HG03066 (cell line): ENCODE measurements around the gene PLA2R1.
"Not testable (repeated sequence)": the region's sequence is repeated elsewhere in the genome, so short reads cannot be mapped to it uniquely, and the experiment has no call there.

Experiments used
- ATAC-seq: cut with Tn5 transposase; IDR thresholded peaks from one replicate; pipeline ENCODE4 v1.9.1; 2021; ENCODE audit warnings: low read depth; ENCODE audit not compliant: unreplicated experiment

PLA2R1 gene

DNA sequence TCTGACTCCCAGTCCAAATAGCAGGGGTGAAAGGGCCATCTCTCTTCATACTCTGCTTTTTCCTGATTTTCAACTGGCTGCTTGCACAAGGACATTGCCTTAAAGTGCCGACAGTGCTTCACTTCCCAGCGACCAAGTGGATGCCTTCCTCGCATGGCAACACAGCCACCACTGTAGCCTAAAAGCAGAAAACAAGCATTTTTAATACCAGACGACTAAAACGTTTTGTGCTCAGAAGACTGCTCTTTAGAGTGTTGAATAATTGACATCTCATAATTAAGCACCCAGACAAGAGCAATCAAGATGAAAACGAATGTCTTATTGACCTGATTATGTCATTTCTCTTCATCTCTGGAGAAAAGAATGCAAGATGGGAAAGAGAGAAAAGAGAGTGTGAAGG lies 75.2 kb downstream of the PLA2R1 start:
- no peak for ATAC-seq

DNA sequence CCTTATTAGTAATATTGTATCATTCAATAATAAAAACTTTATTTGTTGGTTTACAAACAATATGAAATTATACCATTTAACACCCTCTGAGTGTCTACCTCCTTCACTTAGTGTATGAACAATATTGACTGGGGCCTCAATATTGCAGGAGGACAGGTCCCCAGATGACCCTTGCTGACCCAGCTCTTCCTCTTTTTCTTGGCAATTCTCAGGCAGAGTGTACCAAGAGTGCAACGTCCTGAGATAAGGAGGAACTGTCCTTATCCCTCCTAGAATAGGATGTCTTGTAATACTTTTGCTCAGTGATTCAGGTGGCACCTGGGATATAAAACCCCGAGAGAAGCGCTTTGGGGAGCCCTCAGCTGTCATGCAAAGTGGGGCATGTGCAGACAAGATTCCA lies 76.8 kb downstream of the PLA2R1 start:
- ATAC-seq, result no peak

DNA sequence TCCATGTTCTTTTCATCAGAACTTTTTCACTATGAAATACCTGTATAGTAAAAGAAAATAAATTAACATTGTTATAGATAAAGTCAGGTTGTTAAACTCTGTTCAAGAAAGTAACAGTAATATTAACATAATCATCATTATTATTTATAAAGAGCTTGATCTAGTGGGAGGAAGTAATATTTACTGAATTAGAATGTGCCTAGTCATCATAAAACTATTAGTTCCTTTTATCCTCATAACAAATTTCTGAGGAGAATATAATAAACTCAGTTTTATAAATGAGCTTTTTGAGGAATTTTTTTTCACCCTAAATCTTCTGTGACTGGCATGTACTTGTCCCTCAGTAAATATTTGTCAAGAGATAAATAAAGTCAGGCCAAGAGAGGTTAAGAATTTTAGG lies 78.4 kb downstream of the PLA2R1 start:
- no peak for ATAC-seq

DNA sequence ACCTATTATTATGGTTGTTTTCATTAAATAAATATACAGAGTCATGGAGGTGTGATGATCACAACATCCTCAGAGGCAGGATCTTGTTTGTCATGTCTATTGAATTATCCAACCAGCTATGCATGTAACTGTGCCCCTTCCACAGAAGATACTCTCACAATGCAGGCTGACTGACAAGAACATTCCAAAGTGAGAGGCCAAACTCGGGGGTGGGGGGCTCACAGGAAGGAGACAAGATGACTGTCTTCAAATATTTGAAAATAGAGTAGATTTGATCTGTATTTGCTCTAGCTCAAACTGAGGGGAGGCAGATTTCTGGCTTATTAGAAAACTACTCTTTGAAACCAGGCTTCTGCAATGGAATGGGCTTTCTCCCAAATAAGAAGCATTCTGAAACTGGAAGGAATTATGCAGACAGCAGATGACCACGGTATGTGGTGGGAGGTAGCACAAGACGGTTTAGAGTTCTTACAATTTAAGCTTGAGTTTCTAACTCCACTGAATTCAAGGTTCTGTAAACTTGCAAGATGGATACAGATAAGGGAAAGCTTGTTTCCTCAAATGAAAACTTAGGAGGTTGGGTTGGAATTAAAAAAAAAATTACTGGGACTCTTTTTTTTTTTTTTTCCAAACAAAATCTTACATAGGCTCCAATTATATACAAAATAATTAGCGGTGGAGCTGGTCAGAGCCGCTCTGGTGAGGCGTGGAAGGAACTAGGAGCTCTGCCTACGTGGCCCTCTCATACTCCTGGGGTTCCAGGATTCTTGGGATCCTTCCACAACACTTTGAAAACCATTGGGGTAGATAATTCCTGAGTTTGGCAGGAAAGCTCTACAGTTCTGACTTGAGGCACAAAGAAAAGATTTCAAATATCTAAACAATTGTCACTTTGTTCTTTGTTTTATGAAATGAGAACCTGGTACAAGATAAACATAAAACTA lies 79.3 kb downstream of the PLA2R1 start:
- no peak for ATAC-seq

DNA sequence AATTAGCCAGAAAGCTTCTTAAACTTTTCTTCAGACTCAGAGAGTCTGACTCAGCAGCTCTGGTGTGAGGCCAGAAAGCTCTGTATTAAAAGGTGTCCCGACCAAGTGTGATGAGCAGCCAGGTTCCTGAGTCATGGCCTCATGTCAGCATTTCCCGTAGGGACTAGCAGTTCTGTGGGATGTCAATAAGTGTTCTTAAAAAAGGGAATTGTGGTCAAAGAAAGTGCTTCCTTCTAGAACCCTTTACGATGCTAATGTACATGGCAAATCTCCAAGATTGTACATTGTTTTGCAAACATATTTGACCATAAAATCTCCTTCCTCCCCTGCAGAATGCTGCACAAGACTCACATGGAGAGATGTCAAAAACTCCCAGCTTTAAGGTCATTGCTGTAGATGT lies 80.1 kb downstream of the PLA2R1 start:
- no peak for ATAC-seq

DNA sequence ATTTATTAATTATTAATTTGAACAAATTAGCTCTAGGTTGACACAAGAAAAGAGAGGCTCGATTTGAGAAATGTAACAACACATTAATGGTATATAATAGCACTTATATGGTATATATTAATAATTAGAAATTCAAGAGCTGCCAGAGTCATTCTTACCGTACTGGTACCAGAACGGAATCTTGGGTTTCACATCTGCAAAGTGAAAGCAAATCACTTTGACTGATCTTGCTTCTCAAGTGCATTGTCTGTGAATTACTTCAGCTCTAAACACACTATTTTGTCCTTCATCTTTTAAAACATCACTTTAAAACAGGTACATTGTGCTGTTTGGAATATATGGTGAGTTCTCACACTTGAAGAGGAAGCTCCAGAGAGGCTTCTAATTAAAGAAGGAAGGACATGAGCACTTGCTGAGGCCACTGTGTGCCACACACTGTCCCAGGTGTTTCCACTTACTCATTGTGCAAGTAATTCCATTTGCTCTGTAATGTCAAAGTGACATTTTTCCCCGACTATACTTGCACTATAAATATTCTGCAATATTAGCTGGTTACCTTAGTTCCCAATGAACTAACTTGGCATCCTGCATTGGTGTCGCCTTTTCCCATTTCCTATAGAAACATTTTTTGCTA lies 85.8 kb downstream of the PLA2R1 start:
- no peak for ATAC-seq

DNA sequence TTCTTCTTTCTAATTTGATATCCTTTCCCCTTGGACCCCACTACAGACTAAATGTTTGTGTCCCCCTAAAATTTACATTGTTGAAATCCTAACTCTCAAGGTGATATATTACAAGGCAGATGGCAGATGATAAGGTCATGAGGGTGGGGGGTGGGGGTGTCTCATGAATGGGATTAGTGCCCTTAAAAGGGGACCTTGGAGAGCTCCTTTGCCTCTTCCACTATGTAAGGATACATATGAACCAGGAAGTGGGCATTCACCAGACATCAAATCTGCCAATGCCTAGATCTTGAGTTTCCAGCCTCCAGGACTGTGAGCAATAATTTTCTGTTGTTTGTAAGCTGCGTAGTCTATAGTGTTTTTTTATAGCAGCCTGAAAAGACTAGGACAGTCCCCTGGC lies 89.1 kb downstream of the PLA2R1 start:
- ATAC-seq, result no peak

DNA sequence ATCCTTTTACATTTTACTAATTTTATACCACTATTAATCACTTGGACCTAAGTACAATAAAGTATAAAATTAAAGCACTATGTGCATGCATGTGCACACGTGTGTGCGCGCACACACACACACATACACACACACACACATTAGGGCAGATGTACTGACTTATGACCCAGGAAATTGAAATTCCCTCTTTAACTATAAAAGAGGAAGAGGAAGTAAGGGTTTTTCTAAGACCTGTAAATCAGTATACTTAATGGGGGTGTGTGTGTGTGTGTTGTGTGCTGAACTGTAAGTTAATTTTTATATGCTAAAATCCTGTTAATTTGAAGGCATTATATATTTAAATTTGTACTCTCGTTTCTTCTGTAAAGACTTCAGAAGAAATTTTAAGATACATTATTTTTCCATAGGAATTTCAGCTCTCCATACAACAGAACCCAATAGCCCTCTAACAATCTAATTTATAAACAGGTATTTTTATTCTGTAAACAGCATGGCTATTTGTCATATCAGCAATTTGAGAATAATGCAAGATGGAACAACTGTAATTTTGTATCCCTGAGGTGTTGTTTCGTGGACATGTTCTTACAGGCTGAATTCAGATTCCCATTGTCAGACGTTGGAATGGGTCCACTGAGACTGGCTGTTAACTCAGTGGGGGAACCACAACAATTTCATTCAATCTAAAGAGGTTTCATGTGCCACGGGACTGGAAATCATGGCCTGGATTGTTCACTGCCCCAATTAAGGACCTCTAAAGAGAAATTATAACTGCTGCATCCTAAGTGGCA lies 90.9 kb downstream of the PLA2R1 start:
- no peak for ATAC-seq

DNA sequence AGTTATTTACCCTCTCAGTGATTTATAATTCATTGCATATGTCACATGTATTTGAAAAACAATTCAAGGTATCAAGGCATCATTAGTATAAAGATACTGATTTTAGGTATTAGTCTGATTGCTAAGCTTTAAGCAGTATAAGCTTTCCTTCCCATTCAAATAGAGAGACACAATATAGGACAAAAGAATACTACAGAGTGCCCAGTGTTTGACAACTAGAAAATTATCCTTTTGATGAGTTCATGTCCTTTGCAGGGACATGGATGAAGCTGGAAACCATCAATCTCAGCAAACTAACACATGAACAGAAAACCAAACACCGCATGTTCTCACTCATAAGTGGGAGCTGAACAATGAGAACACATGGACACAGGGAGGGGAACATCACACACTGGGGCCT lies 91.9 kb downstream of the PLA2R1 start:
- not testable (repeated sequence) for ATAC-seq

DNA sequence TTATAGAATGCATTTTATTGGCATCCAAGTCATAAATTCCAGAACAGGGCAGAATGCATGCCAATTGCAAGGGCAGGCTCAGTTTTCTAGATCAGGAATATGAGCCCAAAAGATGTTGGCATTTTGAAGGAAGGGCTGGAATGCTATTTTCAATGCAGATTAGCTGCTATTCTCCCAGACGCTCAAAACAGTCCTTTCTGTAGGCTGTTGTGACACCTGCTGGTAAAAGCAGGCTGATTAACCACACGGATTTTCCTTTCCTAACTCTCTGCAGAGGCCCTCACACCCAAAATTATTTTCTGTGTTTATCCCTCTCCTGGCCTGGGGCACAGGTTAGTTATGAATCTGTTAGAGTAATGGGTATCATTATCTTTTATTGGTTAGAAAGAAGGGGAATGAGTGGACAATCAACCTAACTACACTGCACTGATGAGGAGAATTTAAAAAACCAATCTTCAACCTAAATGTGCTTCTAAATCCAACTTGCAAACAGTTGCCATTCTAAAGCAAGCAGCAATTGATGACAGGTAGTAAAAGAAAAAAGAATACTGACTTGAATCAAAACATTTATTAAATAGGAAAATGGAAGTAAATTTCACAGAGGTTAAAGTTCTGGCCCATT lies 94.0 kb downstream of the PLA2R1 start:
- no peak for ATAC-seq

DNA sequence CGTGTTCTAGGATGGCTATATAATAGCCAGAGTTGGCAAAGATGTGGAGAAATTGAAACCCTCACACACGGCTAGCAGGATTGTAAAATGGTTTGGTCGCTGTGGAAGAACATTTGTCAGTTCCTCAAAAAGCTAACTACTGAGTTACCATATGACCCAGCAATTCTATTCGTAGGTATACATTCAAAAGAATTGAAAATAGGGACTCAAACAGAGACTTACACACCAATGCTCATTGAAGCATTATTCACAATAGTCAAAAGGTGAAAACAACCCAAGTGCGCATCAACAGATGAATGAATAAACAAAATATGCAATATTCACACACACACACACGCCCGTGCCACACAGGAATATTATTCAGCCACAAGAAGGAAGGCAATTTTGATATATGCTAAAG lies 98.7 kb downstream of the PLA2R1 start:
- peak; percentile 77 for ATAC-seq

DNA sequence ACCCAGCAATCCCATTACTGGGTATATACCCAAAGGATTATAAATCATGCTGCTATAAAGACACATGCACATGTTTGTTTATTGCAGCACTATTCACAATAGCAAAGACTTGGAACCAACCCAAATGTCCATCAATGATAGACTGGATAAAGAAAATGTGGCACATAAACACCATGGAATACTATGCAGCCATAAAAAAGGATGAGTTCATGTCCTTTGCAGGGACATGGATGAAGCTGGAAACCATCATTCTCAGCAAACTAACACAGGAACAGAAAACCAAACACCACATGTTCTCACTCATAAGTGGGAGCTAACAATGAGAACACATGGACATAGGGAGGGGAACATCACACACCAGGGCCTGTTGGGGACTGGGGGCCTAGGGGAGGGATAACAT lies 99.9 kb downstream of the PLA2R1 start:
- ATAC-seq, result not testable (repeated sequence)

DNA sequence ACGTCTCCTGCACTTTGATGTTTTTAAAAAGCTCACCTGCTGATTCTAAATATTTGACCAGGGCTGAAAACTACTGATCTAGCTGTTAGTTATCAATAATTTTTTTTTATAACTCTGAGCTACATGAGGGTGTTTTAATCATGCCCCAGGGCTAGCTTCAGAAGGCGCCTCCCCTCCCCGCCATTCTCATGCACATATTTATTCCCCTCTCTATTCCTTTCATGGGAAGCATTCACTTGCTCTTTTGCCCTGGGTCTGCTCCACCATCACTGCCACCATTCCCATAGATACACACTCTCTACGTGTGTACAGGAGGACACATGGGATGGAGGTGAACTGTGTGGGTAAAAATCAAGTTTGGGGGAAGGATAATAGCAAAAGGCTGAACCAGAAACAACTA lies 101.0 kb downstream of the PLA2R1 start:
- no peak for ATAC-seq

DNA sequence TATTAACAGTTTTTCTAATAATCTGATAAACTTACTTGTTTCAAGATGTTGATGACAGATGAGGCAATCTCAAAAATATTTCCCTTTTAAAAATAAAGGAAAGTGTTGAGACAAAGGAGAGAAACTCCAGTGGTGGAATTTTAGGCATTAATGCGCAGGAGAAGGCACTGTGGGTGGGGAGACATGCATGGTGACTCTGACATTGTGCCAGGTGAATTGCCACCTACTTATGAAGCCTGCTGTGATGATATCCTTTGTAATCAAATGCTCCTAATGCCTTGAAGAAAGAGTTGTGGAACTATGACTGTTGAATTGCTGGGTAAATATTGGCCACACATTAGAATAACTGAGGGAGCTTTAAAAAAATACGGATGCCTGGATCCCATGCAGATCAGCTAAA lies 101.4 kb downstream of the PLA2R1 start:
- no peak for ATAC-seq

DNA sequence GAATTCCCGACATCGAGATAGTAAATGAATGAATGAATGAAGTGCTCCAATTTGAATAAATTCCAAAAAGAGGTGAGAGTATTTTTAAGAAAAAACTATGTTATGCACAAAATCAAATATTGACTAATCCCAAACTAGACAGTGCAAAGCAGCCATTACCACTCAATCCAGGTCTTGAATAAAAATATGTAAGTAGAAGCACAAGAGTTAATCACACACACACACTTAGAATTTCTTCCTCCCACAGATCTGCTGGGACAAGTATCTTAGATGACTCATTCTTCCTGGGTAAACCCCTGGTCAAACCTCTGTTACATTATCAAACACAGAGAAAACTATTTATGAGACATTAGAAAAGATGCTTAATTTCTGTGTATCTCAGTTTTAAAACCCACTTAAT lies 102.0 kb downstream of the PLA2R1 start:
- peak; percentile 42 for ATAC-seq

DNA sequence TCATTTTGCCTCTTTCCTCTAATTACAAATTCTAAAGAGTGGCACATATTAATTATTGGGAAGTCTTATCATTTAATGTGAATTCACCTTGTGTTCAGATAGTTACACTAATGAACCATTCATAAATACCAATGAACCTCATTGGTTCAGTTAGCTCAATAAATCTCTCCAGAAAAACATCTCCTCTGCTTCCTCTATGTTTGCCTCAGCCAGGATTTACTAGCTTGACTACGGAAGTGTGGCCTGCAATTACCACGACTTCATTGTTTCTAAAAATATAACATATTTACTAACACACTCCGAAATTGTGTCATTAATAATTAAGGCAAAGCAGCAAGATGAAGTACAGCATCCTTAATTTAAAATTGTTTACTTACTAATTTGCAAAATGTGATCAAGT lies 103.3 kb downstream of the PLA2R1 start:
- ATAC-seq, result no peak

DNA sequence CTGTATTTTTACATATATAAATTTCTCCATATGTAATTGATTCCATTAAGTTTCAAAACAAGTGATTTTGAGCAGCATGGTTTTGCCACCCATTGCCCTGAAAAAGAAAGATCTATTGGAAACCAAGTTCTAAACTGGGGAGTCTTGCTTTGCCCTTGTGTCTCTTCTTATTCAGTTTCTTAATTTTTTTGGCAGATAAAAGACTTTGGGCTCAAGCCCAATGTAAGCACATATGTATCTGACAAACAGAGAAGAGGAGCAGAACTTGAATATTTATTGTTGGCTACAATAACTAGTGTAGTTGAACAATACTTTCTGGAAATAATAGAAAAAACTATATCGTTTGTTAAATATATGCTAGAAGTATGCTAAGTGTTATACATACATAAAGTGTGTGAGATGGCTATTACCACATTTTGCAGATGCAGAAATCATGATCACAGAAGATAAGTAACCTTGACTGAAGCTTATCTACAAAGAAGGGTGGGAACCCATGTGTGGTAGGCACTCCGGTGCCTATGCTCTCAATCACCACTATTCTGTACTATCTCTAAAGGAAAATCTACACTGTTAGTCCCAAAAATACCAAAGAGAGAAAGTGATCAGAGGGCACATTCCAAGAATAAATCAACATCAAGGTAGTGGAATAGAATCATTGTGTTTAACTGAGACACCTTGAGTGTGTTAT lies 109.1 kb downstream of the PLA2R1 start:
- no peak for ATAC-seq

DNA sequence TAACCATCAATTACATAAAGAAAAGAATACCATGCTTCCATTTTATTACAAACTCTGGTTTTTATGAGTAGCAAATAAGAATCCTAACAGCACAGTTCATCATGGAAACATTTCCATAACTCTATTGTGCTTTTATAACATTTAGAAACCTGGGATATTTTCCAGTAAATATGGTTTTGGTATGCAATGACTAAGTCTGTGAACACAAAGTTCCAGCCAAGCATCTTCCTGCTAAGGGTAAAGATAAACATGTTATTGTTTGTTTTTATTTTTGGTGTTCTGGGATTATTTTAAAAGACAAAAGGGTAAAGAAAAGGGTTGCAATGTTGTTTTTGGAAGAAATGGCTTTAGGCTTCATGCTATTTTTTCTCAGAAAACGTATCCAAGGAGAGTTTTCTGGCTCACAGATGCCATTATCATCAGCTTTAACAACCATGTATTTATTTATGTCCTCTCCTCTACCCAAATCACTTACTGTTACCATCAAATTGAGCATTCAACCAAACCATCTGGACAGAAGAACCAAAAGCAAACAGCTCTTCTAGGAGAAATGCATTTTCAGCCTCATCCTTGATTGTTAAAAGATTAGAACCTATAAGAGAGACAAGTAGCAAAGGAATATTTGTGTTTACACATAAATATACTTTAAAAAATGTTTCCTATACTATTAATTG lies 116.0 kb downstream of the PLA2R1 start:
- ATAC-seq, result no peak

DNA sequence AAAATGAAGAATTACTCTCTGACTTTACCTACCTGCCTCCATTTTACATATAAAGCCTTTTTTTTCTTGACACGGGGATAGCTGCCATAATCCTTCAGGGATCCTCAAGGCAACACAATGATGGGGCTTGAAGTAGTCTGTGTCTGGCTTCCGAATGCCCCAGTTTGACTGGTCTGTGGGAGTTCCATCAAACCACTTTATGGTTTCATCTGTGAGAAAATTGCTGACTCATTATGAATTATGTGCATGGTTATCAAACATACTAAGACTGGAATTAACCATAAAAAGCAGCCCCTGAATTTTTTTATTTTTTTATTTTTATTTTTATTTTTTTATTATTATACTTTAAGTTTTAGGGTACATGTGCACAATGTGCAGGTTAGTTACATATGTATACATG lies 117.5 kb downstream of the PLA2R1 start:
- ATAC-seq, result no peak

DNA sequence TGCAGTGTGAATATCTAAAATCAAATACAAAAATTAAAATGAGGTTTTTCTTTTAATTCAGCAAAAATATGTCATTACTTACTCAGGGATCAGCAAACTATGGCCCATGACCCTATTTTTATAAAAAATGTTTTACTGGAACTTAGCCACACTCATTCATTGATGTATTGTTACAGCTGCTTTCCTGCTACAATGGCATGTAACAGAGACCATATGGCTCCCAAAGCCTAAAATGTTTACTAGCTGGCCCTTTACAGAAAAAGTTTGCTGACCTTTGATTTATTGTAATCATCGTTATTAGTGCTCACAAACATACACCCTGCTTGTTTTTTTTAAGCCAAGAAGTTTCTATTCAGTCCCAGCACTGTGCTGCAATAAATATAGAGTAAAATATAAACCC lies 120.3 kb downstream of the PLA2R1 start:
- ATAC-seq, result no peak
